GOT3 (cell line): ENCODE measurements around the gene ETS2.

ENCODE experiments used
- DNase-seq: peaks from one replicate; lab custom pipeline; 2025; ENCODE audit warnings: mixed read lengths; lab: John Stamatoyannopoulos, UW

The ETS2 gene

DNA sequence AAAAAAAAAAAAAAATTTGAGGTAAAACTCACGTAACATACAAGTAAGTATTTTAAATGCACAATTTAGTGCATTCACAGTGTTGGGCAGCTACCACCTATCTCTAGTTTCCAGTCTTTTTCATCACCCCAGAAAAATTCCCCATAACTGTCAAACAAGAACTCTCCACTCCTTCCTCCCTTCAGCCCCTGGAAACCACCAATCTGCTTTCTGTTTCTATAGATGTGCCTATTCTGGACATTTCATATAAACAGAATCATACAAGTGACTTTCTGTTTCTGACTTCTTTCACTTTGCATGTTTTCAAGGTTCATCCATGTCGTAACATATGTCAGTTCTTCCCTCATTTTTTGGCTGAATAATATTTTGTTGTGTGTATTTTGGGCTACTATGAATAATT lies 24.9 kb upstream of the ETS2 start:
- DNase-seq: no peak

DNA sequence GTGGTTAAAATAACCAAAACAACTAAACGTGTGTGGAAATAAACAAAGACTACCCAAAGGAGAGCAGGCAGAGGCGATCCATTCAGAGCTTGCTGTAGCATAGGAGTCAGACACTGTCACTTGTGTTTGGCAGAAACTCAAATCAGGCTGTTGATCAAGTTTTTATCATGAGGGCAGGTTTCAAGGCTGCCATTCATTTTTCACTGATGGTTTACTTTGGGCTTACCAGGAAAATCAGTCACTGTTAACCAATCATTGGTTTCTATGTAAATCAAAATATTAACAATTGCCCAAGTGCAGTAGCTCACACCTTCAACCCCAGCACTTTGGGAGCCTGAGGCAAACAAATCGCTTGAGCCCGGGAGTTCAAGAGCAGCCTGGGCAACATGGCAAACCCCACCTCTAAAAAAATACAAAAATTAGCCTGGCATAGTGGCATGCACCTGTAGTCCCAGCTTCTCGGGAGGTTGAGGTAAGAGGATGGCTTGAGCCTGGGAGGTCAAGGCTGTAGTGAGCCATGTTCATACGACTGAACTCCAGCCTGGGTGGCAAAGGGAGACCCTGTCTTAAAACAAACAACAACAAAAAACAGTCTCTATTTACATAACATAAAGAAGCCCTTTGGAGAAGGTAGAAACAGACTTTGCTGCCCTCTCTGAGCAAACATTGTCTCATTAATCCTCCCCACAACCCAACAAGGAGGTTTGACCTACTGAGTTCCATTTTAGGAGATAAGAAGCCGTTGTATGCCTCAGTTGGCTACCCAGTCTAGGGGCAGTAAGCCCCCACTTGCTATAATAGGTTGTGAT lies 21.1 kb upstream of the ETS2 start:
- no peak for DNase-seq

DNA sequence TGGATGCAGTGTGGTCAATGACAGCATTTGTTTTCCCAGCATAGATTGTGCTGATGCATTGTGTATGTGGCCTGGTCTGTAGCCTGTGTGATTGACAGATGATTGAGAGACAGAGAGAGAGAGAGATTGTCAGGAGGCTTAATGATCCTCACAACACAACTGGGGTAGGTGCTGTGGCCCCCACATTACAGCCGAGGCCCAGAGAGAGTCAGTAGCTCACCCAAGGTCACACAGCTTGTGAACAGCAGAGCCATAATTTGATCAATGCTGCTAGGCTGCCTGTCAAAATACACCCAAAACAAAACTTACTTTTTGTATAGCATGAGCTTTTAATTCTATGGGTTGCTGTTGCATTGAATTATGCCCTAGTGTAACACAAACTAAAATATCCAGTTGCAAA lies 20.2 kb upstream of the ETS2 start:
- no peak for DNase-seq

GRCh38 chr21:38787016-38787415 lies 18.7 kb upstream of the ETS2 start:
- no peak for DNase-seq

DNA sequence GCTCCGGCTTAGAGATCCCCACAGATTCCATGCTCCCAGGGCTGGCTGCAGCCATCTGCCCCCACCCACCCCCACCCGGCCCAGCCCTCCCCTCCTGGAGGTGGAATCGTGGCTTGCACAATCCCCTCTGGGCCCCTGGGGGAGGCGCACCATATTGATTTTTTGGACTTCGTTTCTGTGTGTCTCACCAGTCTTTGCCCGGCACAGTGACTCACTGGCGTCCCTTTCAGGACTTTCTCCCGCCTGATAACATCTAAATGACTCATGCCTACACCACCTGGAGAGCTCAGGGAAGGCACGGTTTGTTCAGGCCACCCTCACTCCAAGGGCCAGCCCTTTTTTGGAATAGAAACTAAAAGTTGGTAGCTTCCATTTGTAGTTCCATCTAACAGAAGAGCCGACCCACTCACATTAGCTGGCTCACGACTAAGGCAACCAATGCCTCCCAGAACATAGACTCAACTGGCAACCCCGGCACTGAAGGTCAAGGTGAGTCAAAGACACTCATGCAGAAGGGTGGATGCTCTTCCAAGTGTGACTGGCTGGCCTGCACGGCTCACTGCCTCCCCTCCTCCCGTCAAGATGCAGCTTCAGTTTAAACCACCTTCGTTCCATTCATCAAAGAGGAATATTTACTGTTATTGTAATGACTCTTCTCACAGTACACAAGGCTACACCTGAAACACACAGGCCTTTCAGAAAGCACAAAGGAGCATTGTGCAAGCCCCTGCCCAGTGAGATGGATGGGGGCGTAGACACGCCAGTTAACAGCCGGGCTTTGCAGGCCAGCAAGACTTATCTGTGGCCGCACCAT lies 18.1 kb upstream of the ETS2 start:
- no peak for DNase-seq

DNA sequence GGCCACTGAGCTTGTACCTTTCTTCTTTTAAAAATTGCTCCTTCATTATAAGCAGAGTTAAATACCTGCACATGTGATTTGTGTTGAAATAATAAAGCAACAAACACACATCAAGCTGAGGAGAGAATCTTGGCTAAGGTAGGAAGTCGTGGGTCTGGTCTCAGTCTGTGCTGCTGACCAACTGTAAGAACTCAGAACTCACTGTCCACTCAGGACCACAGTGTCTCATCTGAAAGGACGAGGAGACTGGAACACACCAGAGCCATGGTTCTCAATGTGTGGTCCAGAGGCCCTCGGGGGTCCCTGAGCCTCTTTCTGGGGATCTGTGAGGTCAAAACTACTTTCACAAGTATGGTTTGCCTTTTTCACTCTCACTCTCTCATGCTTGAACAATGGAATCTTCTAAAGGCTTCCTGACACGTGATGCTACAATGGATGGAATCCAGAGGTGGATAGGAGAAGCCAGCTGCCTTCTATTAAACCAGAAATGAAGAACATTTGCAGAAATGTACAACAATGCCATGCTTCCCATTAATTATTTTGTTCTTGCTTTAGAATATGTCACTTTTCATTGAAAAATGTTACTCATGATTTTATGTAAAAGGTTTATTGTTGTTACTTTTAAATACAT lies 17.3 kb upstream of the ETS2 start:
- DNase-seq: no peak

GRCh38 chr21:38789275-38789674 lies 16.5 kb upstream of the ETS2 start:
- no peak for DNase-seq

DNA sequence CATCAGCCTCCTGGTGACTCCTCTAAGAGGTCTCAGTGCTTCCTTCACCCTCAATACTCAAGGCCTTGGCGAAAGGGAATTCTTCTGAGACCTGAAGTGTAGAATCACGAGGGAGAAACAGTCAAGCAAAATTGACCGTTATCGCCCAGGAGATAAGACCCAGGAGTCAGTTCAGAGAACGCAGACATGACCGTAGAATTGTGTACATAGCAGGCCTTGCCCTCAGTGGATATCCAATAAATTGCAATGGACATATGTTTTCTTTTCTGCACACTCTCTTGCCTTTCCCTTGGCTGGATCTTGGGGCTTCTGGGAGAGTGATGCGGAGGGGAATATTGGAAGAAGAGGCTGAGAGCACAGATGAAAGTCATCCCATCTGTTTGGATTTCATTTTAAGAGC lies 15.7 kb upstream of the ETS2 start:
- no peak for DNase-seq

GRCh38 chr21:38790961-38791360 lies 14.8 kb upstream of the ETS2 start:
- no peak for DNase-seq

GRCh38 chr21:38792676-38793459 lies 12.9 kb upstream of the ETS2 start:
- no peak for DNase-seq

GRCh38 chr21:38793926-38794713 lies 11.6 kb upstream of the ETS2 start:
- DNase-seq: no peak

DNA sequence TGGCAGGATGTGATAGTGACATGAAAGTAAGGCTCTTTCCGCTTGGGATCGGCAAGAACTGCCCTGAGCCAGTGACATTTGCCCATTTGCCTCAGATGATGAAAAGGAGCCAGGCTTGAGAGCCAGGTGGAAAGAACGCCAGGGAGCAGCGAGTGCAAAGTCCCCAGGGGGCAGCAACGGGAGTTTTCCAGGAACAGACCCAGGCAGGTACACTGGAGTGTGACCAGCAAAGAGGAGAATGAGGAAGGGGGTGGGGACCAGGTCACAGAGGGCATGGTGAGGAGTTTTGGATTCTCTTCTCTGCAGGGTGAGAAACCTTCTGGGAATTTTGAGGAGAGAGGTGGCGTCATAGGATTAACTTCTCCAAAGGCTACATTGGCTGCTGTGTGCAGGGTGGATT lies 10.8 kb upstream of the ETS2 start:
- no peak for DNase-seq

- DNase-seq: no peak
Measured at GRCh38 chr21:38795475-38795874, 10.3 kb upstream of the ETS2 start.

DNA sequence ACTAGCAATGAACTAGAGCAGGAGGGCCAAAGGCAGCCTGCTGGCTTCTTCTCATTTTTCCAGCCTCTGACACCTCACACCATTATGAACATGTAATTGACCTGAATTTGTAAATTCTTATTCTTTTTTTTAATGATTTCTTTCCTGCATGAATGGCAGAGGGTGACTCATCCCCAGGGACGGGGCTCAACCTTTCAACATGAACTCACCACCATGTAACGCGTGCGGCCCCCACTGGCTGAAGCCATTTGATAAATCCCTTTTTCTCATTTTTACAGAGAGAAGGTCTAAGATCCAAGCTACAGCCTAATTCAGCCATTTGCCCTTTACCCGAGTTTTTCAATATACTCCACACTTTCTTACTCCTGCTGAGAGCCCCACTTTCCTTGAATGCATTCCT lies 9.3 kb upstream of the ETS2 start:
- no peak for DNase-seq

DNA sequence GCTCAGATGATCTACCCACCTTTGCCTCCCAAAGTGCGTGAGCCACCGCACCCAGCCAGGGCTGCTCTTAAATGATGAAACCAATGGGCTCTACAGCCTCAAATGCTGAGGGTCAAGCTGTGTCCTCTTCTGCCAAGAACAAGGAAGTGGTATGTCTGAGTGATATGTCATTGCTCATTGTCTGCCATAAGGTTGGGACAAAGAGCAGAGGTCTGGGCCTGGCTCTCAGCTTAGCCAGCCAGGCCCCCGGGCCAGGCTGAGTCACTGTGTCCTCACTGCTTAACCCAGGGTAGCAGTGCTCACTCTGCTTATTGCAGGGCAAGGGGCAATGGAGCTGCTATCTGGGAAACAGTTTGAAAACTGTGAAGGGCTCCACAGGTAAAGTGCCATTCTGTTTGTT lies 8.3 kb upstream of the ETS2 start:
- DNase-seq: no peak

DNA sequence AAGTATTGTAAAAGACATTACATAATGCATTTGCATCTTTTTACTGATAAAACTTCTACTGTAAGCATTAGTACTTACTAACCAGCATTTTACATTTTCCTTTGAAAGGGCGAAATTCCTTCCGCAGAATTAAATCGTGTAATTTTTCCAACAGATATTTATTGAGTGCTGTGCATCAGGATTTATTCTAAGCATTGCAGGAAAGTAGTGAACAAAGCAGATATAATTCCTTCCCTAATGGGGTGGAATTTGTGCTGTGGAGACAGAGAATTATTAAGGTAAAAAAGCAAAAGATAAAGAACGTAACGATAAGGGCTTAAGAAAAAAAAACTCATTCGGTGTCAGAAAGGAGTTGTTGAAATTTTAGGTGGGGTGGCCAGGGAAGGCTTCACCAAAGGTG lies 7.6 kb upstream of the ETS2 start:
- no peak for DNase-seq

DNA sequence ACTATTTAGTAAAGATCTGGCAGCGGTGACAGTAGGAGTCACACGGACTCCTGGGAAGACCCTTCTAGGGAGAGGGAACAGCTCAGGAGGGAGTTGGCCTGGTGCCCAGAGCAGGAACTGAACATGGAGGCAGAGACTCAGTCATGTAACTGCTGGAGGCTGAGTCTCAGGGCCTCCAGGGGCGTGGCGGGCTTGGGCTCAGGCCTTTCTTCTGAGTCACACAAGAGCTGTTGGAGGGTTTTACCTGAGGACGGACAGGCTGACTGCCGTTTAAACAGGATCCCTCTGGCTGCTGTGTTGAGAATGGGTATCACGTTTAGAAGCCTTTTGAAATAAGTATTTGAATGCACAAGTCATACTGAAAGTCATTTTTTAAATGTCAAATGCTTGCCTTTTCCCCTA lies 7.2 kb upstream of the ETS2 start:
- no peak for DNase-seq

- no peak for DNase-seq
Measured at GRCh38 chr21:38800046-38800758, 5.5 kb upstream of the ETS2 start.

DNA sequence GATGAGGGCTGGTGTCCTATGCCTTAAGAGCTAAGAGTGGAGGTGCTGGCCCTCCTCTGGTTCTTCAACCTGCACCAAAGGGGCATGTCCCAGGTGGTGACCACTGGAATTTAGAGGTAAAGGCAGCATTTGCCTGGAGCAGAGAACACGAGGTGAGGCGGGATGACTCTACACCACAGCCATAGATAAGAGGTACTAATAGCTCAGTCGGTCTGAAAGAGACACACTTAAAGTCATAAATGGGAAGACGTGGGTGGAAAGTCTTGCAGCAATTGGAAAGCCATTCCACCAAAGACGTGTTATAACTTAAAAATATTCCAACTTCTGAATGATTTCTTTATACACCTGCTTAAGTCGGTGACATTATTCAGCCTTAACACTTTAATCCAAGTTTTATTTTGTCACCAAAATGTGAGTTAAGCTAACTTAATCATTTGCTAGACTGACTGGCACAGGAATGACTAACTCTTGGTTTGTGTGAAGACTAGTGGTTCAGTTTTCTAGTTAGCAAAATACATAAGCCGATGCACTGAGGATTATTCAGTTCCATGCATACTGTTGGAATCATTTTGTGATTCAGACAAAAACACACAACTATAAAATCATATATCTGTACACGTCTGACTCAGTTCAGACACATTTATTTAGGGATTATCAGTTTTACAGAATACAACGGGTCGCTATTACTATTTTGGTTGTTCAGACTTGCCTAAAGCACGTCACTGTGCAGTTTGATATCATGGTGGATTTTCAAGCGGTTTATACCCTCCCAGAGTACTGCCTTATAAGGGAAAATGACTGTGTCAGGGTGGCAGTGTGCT lies 4.6 kb upstream of the ETS2 start:
- no peak for DNase-seq
